WTC11 (cell line): ENCODE data around the gene ZFR. TPM values are rescaled to one million over a fixed set of nuclear protein-coding genes. Genes with fewer than 3 reads are reported as not detected.

Experiments used
- ATAC-seq: fragments of 200-7000 bp; cut with Tn5 transposase; 2 replicates; pipeline ENCODE4 v1.10.0; 2021; ENCODE audit warnings: mild to moderate bottlenecking, moderate library complexity
- CTCF ChIA-PET: fragments of 300-600 bp; sonication (Branson Sonifier 250); formaldehyde crosslinking; loops from one replicate; lab custom pipeline; 2021; ENCODE audit warnings: antibody characterized with exemption; lab: Charles Lee
- POLR2A ChIA-PET: fragments of 350-600 bp; sonication (Branson Sonifier 250); formaldehyde crosslinking; loops from one replicate; lab custom pipeline; 2021; ENCODE audit warnings: antibody characterized with exemption; lab: Charles Lee
- DNase-seq: peaks from one replicate; pipeline ENCODE4 v3.0.0; 2021; ENCODE audit warnings: low spot score
- H3K27ac Mint-ChIP-seq: 2 replicates; pipeline ENCODE4 v1.8.0; 2021; ENCODE audit warnings: mixed read lengths
- H3K27me3 Mint-ChIP-seq: 2 replicates; pipeline ENCODE4 v1.8.0; 2021; ENCODE audit warnings: low read depth, mild to moderate bottlenecking, moderate library complexity, mixed read lengths
- H3K36me3 Mint-ChIP-seq: 2 replicates; pipeline ENCODE4 v1.8.0; 2021; ENCODE audit warnings: mixed read lengths
- H3K4me1 Mint-ChIP-seq: 2 replicates; pipeline ENCODE4 v1.8.0; 2022; ENCODE audit warnings: mixed read lengths
- H3K4me3 Mint-ChIP-seq: 2 replicates; pipeline ENCODE4 v1.8.0; 2021; ENCODE audit warnings: mild to moderate bottlenecking, moderate library complexity, mixed read lengths
- H3K9me3 Mint-ChIP-seq: 2 replicates; pipeline ENCODE4 v1.8.0; 2021; ENCODE audit warnings: mixed read lengths
- CTCF ChIP-seq: fragments of 200-600 bp; IDR thresholded peaks from 2 replicates; pipeline ENCODE4 v1.8.0; 2022; ENCODE audit warnings: antibody characterized with exemption
- JAZF1 ChIP-seq: fragments of 250-450 bp; sonication (Bioruptor Pico); IDR thresholded peaks from 2 replicates; pipeline ENCODE4 v1.9.0; 2021; ENCODE audit warnings: moderate library complexity, mild to moderate bottlenecking, inconsistent platforms
- MYBL2 ChIP-seq: sonication (generic); formaldehyde crosslinking; IDR thresholded peaks from 2 replicates; pipeline ENCODE4 v1.8.1; 2023; ENCODE audit warnings: mild to moderate bottlenecking, moderate library complexity, missing genetic modification reagents
- NR1H2 ChIP-seq: sonication (generic); formaldehyde crosslinking; IDR thresholded peaks from 2 replicates; pipeline ENCODE4 v1.9.0; 2021; ENCODE audit warnings: mild to moderate bottlenecking, moderate library complexity, missing genetic modification reagents
- TCF7 ChIP-seq: sonication (generic); formaldehyde crosslinking; IDR thresholded peaks from 2 replicates; pipeline ENCODE4 v1.8.0; 2022; ENCODE audit warnings: mild to moderate bottlenecking, low read depth, missing genetic modification reagents, moderate library complexity
- TEAD1 ChIP-seq: sonication (generic); formaldehyde crosslinking; IDR thresholded peaks from 2 replicates; pipeline ENCODE4 v1.8.0; 2022; ENCODE audit warnings: mild to moderate bottlenecking, missing genetic modification reagents
- TEAD4 ChIP-seq: sonication (generic); formaldehyde crosslinking; IDR thresholded peaks from 2 replicates; pipeline ENCODE4 v1.8.0; 2022; ENCODE audit warnings: mild to moderate bottlenecking, missing genetic modification reagents
- ZNF416 ChIP-seq: fragments of 250-450 bp; sonication (Bioruptor Pico); IDR thresholded peaks from 2 replicates; pipeline ENCODE4 v1.9.0; 2021; ENCODE audit warnings: mild to moderate bottlenecking, inconsistent platforms
- total RNA-seq: library from RNA; stranded (reverse); gene quantifications from 3 replicates; pipeline ENCODE4 v1.2.3, GENCODE V29; 2021
- TF ChIP-seq, protein P1 (sequence below): sonication (generic); formaldehyde crosslinking; IDR thresholded peaks from 2 replicates; pipeline ENCODE4 v1.8.1; 2022; ENCODE audit warnings: mild to moderate bottlenecking, missing genetic modification reagents, moderate library complexity, borderline replicate concordance
- TF ChIP-seq, protein P2 (sequence below): fragments of 250-450 bp; sonication (Bioruptor Pico); IDR thresholded peaks from 2 replicates; pipeline ENCODE4 v1.8.0; 2021; ENCODE audit warnings: mild to moderate bottlenecking
- TF ChIP-seq, protein P3 (sequence below): sonication (generic); formaldehyde crosslinking; IDR thresholded peaks from 2 replicates; pipeline ENCODE4 v1.8.0; 2022; ENCODE audit warnings: missing genetic modification reagents
- TF ChIP-seq, protein P4 (sequence below): sonication (generic); formaldehyde crosslinking; IDR thresholded peaks from 2 replicates; pipeline ENCODE4 v1.8.0; 2022; ENCODE audit warnings: mild to moderate bottlenecking, missing genetic modification reagents

The ZFR gene
- total RNA-seq, 1 experiment from 2014 or later: 64.5 TPM

DNA sequence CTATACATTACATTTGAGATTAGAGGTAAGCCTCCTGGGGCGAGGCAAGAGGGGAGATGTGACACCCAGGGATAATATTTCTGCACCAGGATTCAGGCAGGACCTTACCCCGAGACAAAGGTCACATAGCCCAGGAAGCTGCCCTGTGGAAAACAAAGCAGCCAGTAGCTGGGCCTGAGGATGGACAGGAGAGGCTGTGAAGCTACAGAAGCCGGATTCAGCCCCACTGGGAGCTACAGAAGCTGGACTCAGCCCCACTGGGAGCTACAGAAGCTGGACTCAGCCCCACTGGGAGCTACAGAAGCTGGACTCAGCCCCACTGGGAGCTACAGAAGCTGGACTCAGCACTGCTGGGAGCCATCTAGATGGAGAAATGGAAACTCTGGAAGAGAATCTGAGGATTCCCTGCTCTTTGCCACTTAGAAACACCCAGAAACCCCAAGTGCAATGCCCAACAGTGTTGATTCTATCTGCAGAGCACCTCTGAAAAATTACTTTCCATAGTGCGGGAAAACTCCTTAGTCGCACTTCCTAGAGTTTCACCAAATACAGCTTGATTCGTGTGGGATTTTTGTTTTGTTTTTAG is 46.5 kb upstream of the ZFR start:
- no peak for ATAC-seq
- H3K36me3 Mint-ChIP-seq: no peaks in the 10 kb centered on the region
- H3K9me3 Mint-ChIP-seq: peaks cover 7% of the 10 kb centered on the region; the same call in 1 of the 2 replicates
- H3K4me1 Mint-ChIP-seq: peaks cover 5% of the 10 kb centered on the region
- DNase-seq: no peak
- H3K27me3 Mint-ChIP-seq: peaks cover 12% of the 10 kb centered on the region
- no peak overlapping the region for H3K4me3 Mint-ChIP-seq
- CTCF ChIA-PET: interaction anchor here (1.1 to 5.1 kb wide), 11 partner anchors 9 to 123 kb away, joined by 3 to 195 read pairs (median 8); partner anchors contain the start of gene SUB1
- H3K27ac Mint-ChIP-seq: no peak overlapping the region
- POLR2A ChIA-PET: no interaction called here
- no peak for TF ChIP-seq JAZF1 (CRISPR knock-in tag)
- no peak for TF ChIP-seq TCF7
- TF ChIP-seq, protein P1, sequence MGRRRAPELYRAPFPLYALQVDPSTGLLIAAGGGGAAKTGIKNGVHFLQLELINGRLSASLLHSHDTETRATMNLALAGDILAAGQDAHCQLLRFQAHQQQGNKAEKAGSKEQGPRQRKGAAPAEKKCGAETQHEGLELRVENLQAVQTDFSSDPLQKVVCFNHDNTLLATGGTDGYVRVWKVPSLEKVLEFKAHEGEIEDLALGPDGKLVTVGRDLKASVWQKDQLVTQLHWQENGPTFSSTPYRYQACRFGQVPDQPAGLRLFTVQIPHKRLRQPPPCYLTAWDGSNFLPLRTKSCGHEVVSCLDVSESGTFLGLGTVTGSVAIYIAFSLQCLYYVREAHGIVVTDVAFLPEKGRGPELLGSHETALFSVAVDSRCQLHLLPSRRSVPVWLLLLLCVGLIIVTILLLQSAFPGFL (CRISPR knock-in tag): no peak
- no peak for TF ChIP-seq MYBL2 (CRISPR knock-in tag)
- no peak for TF ChIP-seq TEAD1 (CRISPR knock-in tag)
- TF ChIP-seq ZNF416 (CRISPR knock-in tag): no peak
- TF ChIP-seq, protein P2, sequence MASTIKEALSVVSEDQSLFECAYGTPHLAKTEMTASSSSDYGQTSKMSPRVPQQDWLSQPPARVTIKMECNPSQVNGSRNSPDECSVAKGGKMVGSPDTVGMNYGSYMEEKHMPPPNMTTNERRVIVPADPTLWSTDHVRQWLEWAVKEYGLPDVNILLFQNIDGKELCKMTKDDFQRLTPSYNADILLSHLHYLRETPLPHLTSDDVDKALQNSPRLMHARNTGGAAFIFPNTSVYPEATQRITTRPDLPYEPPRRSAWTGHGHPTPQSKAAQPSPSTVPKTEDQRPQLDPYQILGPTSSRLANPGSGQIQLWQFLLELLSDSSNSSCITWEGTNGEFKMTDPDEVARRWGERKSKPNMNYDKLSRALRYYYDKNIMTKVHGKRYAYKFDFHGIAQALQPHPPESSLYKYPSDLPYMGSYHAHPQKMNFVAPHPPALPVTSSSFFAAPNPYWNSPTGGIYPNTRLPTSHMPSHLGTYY: no peak
- TF ChIP-seq TEAD4 (CRISPR knock-in tag): no peak

GRCh38 chr5:32489791-32490562 is 45.4 kb upstream of the ZFR start:
- TF ChIP-seq CTCF: peak; percentile 62; the same call in 1 of the 2 replicates
- TF ChIP-seq, protein P3, sequence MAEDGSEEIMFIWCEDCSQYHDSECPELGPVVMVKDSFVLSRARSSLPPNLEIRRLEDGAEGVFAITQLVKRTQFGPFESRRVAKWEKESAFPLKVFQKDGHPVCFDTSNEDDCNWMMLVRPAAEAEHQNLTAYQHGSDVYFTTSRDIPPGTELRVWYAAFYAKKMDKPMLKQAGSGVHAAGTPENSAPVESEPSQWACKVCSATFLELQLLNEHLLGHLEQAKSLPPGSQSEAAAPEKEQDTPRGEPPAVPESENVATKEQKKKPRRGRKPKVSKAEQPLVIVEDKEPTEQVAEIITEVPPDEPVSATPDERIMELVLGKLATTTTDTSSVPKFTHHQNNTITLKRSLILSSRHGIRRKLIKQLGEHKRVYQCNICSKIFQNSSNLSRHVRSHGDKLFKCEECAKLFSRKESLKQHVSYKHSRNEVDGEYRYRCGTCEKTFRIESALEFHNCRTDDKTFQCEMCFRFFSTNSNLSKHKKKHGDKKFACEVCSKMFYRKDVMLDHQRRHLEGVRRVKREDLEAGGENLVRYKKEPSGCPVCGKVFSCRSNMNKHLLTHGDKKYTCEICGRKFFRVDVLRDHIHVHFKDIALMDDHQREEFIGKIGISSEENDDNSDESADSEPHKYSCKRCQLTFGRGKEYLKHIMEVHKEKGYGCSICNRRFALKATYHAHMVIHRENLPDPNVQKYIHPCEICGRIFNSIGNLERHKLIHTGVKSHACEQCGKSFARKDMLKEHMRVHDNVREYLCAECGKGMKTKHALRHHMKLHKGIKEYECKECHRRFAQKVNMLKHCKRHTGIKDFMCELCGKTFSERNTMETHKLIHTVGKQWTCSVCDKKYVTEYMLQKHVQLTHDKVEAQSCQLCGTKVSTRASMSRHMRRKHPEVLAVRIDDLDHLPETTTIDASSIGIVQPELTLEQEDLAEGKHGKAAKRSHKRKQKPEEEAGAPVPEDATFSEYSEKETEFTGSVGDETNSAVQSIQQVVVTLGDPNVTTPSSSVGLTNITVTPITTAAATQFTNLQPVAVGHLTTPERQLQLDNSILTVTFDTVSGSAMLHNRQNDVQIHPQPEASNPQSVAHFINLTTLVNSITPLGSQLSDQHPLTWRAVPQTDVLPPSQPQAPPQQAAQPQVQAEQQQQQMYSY (CRISPR knock-in tag): no peak
- ATAC-seq (peak; percentile 92), DNase-seq (peak; percentile 76)
- Mint-ChIP-seq H3K4me3 (no peak overlapping the region), H3K9me3 (peaks cover 8% of the 10 kb centered on the region; the same call in 1 of the 2 replicates), H3K4me1 (peaks cover 5% of the 10 kb centered on the region), H3K27ac (no peak overlapping the region; the same call in 1 of the 2 replicates), H3K27me3 (peaks cover 4% of the 10 kb centered on the region), H3K36me3 (no peaks in the 10 kb centered on the region)
- ChIA-PET CTCF (interaction anchor here (0.6 to 5.1 kb wide), 47 partner anchors 10 to 932 kb away, joined by 3 to 195 read pairs (median 4); partner anchors contain the start of gene SUB1), POLR2A (interaction anchor here (0.6 to 1.0 kb wide), 6 partner anchors 45 to 1411 kb away, joined by 3 to 6 read pairs (median 4); partner anchors contain the start of gene ZFR)

DNA sequence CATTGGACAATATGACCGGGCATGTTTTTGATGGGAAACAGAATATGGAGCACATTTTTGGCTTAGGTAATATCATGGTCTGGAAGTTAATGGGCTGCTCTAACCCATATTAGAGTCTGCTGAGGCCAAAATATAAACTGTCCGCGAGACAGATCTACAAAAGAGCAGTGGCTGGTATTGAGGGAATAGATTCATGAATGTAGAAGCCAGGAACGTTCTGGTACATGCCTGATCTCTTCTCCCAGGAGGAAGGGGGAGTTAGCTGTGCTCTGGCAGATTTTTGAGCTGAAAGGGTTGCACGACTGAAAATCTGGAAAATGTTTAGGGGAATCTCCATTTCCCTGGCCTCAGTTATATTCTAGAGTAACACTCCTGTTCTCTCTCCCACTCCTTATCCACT is 42.9 kb upstream of the ZFR start:
- ChIA-PET POLR2A (no interaction called here), CTCF (interaction anchor here (2.0 to 5.1 kb wide), 2 partner anchors 36 to 102 kb away, joined by 5 to 195 read pairs; no protein-coding TSS in a partner anchor)
- ATAC-seq: no peak
- Mint-ChIP-seq H3K36me3 (no peaks in the 10 kb centered on the region), H3K4me1 (peaks cover 5% of the 10 kb centered on the region), H3K4me3 (no peak overlapping the region), H3K27me3 (no peaks in the 10 kb centered on the region; the same call in 1 of the 2 replicates), H3K27ac (no peak overlapping the region), H3K9me3 (peaks cover 8% of the 10 kb centered on the region; the same call in 1 of the 2 replicates)
- TF ChIP-seq, protein P4, sequence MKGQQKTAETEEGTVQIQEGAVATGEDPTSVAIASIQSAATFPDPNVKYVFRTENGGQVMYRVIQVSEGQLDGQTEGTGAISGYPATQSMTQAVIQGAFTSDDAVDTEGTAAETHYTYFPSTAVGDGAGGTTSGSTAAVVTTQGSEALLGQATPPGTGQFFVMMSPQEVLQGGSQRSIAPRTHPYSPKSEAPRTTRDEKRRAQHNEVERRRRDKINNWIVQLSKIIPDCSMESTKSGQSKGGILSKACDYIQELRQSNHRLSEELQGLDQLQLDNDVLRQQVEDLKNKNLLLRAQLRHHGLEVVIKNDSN: no peak
- no peak for TF ChIP-seq NR1H2 (CRISPR knock-in tag)
- DNase-seq: no peak
